ENCODE data around the gene ELFN1.

ELFN1 gene

DNA sequence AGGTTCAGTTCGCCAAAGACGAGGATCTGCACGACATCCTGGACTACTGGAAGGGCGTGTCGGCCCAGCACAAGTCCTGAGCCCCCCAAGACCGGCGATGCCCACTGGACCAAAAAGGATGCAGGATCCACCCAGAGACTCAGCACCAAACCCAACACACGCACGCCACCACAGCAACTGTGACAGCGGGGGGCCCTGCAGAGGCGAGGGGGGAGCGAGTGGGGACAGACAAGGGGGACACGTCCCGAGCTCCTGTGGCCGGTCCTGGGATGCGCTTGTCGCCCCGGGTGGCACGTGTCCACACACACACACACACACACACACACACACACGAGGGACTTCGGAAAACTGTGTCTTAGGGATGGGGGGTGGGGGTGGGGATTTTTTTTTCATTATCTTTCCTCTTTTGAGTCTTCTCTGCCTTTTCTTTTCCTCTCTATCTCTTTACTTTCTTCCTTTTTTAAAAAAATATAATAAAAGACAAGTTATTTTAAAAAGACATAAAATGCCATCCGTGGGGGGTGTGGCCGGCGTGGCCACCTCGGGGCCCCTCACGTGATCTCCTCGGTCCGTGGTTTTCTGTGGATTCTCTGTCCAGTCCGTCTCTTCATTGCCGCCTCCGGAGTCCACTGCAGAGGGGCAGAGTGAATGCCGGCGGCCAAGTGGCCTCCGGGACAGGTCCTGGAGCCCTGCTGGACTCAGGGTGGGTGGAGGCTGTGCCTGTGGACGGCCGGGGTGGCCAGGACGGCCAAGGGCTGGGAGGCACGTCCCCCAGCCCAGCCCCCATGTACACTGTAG, 77.1 kb downstream of the ELFN1 start:
- intact Hi-C loops (cut with DNase I) = no loop called here
- DNase-seq = peak in 1 of 10 donors; percentile 59

DNA sequence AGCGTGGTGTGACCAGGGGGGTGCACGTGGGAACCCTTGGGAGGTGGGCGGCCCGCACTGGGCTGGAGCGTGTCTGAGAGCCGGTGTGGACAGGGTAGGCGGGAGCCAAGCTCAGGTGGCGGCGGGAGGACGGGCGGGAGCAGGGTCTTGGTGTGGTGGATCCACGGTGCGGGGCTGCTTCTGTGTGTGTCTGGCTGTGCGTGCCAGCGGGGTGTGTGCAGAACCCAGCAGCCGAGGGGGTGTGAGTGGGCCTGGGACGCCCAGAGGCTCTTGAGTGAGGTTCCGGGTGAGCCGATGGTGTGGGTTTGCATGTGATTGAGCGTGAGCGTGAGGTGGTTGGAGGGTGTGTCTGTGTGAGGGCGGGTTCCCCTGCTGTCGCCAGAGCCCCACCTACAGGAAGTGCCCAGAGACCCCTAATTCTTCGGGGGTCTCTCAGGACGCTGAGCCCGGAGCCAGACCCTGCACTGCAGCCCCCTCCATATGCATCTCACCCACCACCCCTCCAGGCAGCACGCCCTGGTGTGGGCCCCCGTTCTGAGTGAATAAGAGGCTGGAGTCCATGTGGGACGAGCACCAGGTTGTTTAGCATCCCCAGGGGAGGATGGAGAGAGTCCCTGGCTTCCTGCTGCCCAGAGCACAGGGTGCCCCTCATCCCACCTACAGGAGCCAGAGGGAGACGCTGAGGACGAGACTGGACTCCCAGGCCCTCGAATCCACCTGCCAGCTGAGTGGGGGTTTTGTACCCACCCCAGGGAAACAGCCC, 78.2 kb downstream of the ELFN1 start:
- intact Hi-C loops (cut with DNase I) = no loop called here
- DNase-seq = no peak

DNA sequence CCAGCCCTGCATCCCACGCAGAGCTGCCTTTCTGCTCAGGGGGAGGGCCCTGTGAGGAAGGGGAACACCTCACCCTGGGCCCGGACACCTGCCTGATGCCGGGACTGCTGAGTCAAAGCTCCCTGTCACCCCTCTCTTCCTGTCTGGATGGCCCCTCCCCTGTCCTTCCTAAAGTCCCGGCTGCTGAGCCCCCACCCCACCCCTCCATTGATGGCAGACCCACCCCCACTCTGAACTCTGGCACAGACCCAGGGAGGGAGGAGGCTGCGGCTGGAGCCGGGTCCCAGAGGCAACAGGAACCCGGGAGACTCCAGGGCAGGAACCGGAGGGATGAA, 78.7 kb downstream of the ELFN1 start:
- intact Hi-C loops (cut with DNase I) = no loop called here

DNA sequence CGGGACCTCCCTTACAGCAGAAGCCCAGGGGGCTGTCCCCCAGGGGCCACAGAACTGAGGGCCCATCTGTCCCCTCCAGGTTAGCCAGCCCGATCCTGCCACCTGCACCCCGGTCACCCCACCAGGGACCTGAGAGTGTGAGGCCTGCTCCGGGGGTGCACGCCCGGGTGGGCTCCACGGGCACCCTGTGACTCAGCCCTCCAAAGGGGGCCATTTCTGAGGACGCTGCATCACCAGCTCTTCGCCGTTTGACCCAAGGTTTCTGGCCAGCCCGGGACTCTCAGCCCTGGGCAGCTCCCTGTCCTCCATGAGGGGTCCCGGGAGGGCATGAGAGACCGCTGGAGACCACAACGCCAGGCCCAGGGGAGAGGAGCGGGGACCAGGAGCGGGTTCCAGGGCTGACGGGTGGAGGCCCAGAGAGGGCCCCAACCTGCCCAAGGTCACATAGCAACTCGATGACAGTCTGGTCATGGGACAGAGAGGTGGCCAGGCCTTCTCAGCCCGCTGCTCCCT, 79.3 kb downstream of the ELFN1 start:
- DNase-seq = peak in 3 of 10 donors; percentile 64 to 79 (median 75)
- intact Hi-C loops (cut with DNase I) = no loop called here

More for the DNA sequence above, 78.7 kb downstream of the ELFN1 start:
- DNase-seq = peak in 2 of 10 donors; percentile 35 to 76

DNA sequence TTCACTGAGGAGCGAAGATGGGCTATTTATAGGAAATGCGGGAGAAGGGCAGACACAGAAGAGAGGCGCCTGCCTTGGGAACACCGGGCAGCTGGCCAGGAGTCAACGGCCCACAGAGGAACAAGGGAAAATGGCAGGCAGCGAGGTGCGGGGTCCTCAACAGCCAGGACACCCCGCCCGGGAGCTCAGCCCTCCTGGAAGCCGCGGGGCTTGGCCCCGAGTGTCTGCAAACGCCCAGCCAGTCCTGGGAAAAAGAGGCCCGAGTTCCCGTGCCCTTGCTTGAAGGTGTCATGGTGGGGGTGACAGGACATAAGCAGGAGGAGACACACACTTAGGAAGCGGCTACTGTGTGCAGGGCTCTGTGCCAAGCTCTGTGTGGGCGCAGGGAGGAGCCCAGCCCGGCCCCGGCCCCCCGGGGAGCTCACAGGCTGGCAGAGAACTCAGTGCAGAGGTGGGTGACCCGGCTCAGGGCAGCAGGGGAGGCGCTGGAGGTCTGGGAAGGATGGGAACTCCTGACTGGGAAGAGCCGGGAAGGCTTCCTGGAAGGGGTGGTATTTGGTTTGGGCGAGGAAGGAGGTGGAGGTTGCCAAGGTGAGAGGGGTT, 79.9 kb downstream of the ELFN1 start:
- peak in 3 of 10 donors; percentile 64 to 76 (median 74) for DNase-seq

DNA sequence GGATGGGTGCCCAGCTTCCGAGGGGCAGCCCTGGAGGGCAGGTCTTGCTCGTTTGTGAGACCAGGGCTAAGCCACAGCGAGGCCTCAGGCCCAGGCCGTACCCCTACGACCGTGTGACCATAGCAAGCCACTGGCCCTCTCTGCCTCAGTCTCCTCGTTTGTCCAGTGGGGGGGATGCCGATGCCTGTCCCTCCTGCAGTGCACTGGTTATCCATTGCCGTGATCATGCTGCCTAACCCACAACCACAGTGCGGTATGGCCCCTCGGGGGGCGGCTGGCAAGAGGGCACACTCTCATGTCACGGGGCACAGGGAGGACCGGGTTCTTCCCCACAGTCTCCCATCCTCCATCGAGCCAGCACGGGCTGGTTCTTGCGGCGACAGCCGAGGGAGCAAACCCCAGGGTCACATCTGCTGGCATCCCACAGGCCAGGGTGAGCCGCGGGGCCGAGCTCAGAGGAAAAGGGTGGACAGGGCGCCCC, 80.5 kb downstream of the ELFN1 start:
- intact Hi-C loops (cut with DNase I) = no loop called here
- peak in 4 of 10 donors; percentile 22 to 78 (median 70) for DNase-seq

More for the DNA sequence above, 79.9 kb downstream of the ELFN1 start:
- intact Hi-C loops (cut with DNase I) = no loop called here

DNA sequence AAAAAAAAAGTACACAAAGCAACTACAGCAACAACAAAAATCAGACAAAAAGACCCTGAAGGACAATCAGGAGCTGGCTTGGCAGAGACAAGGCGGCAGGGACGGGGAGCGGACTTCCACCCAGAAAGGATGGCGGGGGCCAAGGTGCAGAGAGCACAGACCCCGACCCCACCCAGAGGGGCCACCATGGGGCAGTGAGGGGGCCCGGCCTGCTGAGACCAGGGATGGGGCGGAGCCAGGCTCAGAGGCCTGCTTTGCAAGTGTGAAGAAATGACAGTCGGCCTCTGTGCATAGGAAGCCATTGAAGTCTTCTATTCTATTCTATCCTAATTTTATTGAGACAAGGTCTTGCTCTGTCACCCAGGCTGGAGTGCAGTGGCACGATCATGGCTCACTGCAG, 82.0 kb downstream of the ELFN1 start:
- DNase-seq = peak in 4 of 10 donors; percentile 20 to 73 (median 58)
- intact Hi-C loops (cut with DNase I) = no loop called here

DNA sequence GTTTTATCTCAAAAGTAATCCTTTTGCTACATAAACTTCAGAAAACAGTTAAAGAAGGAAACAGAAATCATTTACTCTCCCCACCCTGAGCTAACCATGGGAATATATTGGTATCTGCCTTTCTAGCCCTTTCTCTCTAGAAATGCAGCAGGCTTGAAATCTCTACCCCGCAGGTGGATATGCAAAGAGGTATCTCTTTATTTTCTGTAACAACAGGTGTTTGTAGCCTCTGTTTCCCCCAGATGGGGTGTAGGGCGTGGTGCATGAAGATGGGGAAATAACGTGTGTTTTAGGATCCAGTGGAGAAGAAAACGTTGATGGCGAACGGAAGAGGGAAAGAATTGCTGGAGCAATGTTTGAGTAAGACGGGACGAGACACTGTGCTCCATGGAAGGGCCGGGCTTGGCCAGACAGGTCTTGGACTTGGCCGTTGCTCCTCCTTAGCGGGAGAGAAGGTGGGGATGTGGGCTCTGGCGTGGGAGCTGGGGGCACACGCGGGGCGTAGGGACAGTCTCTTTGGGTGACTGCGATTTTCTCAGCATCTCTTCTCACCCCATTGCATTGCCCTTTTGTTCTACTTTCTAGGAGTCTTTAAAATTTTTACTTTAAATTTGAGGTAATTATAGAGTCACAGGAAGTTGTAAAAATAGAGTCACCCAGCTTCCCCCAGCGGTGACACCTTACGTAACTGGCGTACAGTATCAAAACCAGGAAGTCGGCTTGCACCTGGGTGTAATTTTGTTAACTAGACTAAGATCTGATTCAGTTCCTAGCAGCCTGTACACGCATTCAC, 82.9 kb downstream of the ELFN1 start:
- DNase-seq = peak in 2 of 10 donors; percentile 28 to 32
- intact Hi-C loops (cut with DNase I) = no loop called here

DNA sequence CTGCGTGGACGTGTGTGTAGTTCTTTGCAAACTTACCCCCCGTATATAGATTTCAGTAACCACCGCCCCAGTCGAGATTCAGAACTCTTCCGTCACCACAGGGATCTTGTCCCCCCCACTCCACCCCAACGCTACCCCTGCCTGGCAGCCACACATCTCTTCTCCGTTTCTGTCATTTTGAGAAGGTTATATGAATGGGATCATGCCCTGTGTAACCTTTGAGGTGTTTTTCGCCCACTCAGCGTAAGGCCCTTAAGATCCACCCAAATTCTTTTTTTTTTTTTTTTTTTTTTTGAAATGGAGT, 83.4 kb downstream of the ELFN1 start:
- intact Hi-C loops (cut with DNase I) = no loop called here
- DNase-seq = no peak

DNA sequence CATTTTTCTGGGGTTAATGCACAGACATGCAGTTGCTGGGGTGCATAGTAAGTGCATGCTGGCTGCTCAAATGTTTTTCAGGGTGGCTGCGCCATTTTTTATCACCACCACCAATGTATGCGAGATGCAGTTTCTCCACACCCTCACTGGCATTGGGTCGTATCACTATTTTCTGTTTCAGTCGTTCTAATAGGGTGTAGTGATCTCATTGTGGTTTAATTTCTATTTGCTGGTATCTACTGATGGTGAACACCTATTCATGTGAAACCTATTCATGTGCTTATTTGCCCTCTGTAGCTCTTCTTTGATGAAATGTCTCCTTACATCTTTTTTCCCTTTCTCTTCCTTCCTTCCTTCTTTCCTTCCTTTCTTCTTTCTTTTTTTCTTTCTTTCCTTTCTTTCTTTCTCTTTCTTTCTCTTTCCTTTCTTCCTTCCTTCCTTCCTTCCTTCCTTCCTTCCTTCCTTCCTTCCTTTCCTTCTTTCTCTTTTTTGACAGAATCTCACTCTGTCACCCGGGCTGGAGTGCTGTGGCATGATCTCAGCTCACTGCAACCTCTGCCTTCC, 84.3 kb downstream of the ELFN1 start:
- intact Hi-C loops (cut with DNase I) = no loop called here
- peak in 2 of 10 donors; percentile 2 to 16 for DNase-seq

DNA sequence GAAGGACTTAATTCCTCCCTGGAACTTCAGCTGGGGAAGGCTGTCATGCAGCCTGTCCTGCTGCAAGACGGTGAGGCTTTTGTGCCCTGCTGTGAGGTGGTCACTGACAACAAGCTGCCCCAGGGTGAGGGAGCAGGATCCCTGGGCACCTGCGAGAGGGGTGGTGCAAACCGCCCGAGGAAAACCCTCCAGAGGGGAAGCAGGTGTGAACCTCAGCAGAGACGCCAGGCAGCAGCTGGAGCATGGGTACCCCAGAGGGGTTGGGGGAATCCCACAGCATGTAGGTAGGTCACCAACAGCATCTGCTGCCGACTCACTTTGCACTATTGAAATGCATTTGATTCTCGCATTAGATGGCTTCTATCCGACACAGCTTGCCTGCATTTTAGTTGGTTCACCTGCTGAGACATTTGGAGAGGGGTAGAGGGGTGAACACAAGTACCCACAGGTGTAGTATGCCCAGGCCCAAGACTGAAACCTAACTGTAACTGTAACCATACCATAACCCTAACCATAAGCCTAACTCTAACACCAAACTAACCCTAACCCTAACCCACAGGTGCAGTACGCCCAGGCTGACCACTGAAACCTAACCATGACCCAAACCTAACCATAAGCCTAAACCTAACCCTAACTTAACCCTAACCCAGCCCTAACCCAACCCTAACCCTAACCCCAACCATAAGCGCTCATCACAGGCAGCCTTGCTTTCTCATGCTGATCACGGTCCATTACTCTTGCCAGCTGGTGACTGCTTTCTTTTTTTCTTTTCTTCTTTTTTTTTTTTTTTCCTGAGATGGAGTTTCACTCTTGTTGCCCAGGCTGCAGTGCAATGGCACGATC, 85.9 kb downstream of the ELFN1 start:
- peak in 3 of 10 donors; percentile 8 to 39 (median 16) for DNase-seq
- intact Hi-C loops (cut with DNase I) = no loop called here

DNA sequence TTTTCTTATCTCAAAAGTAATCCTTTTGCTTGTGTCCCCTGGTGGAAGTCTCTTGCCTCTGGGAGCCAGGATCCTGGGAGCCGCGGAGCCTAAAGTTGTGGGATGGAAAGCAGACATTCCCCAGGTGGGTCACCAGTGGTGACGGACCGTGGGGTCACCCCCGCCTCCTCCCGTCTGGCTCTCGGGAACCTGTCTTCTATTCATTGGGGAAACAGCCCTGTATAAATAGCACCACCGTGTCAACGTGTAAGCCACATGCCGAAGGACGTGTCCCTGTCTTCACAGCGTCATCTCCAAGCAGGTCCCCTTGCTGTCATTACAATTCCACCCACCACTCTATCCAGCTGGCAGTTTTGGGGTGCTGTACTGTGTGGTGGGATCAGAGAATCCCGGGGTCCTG, 87.5 kb downstream of the ELFN1 start:
- intact Hi-C loops (cut with DNase I) = no loop called here
- DNase-seq = peak in 2 of 10 donors; percentile 13 to 66

DNA sequence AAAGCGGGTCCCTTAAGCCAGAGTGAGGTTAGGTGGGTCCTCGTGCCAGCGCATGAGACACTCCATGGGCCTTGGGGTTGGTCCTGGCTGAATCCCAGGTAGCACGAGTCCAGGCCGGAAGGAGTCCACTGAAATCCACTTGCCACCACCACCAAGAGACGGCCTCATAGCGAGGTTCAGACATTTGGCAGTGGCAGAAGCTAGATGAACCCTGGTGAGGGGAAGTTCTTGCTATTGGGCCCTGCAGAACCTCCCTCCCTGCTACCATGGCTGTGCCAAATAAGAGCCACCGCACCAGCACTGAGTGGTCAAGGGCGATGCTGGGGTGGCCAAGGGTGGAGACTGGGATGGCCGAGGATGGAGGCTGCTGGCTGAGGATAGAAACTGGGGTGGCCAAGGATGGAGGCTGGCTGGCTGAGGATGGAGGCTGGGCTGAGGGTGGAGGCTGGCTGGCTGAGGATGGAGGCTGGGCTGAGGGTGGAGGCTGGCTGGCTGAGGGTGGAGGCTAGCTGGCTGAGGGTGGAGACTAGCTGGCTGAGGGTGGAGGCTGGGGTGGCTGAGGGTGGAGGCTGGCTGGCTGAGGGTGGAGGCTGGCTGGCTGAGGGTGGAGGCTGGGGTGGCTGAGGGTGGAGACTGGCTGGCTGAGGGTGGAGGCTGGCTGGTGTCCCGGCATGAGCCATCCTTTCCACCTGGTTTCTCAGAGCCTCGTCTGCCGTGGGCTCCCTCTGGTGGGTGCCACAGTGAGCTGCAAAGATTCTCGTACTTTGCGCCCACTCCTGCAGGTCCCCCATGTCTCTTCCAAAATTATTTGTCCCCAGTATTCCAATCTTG, 88.2 kb downstream of the ELFN1 start:
- intact Hi-C loops (cut with DNase I) = no loop called here
- DNase-seq = peak in 2 of 10 donors; percentile 75 to 81

DNA sequence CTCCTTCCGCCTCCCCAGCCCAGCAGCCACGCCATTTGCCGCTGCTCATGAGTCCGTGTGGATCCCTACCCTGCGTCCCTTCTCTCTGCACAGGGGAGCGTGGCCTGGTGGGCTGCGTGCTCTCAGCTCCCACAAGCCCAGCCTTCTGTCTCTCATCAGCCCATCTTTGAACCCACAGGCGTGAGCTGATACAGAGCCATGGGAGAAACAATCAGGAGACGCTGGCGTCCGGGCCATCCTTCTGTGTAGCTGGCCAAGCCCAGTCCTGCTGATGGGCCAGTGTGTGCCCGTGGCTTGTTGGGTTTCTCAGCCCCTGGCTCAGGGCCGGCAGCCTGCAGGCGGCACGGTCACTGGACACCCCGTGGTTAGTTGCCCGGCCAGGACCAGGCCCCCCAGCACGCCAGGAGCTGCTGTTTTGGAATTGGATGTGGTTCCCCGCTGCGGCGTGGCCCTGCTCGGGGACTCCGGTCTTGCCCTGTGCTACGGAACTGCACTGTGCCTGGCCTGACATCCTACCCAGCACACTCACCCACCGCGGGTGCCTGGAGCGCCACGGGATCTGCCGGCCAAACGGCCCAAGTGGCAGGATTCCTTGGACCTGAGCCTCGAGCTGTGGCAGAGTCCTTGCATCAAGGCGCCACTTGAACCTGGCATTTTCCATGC, 88.9 kb downstream of the ELFN1 start:
- intact Hi-C loops (cut with DNase I) = no loop called here
- peak in 1 of 10 donors; percentile 84 for DNase-seq

DNA sequence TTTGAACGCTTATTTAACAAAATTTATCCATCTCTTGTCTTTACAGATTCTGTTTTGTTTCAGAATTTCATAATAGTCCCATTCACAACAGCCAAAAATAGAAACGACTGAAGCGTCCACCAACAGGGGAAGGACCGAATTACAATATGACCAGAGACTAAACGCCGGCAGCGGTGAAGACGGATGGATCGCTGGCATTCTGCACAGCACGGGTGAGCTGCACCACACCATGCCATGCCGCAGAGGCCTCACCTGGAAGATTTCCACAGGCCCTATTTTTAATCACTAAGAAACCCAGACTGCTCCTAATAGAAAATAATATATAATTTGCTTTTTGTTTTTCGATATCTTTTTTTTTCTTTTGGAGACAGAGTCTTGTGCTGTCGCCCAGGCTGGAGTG, 91.0 kb downstream of the ELFN1 start:
- peak in 2 of 10 donors; percentile 54 to 67 for DNase-seq

DNA sequence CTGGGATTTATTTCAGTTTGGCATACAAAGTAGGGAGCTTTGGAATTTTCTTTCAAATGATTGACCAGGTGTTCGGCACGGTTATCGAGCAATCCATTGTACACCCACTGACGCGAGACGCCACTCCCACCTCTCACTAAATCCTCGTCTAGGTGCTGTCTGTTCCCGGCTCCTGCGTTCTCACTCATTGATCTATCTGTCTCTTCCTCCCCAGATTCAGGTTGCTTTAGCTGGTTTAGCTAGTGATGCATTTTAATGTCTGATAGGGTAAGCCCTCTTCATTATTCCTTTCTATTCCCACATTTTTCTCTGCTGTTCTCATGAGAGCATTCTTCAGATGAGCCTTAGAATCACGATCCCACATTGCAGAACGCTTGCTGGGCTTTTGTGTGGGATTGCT, 91.7 kb downstream of the ELFN1 start:
- peak in 1 of 10 donors; percentile 30 for DNase-seq
- intact Hi-C loops (cut with DNase I) = no loop called here

More for the DNA sequence above, 91.0 kb downstream of the ELFN1 start:
- intact Hi-C loops (cut with DNase I) = no loop called here

DNA sequence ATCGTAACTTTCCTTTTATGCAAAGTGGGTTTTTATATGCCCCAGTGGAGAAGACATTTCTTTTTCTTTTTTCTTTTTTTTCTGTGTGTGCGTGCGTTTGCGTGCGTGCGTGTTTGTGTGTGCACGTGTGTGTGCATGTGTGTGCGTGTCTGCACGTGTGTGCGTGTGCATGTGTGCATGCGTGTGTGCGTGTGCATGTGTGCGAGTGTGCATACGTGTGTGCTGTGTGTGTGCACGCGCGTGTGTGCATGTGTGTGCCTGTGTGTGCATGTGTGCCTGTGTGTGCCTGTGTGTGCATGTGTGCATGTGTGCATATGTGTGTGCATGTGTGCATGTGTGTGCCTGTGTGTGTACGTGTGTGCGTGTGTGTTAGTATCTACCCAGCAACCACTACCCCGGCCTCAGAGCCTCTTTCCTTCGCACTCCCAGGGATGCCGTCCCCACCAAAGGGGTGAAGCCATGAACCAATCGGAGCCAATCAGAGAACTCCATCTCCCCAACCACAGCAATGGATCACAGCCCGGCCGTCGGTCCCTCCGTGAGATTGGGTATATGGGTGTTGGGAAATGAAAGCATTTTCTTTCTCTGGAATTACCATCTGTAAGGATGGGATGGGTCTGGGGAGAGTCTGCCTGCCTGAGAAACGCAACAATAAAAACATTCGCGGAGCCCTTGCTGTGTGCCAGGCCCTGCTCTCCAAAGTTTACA, 92.3 kb downstream of the ELFN1 start:
- intact Hi-C loops (cut with DNase I) = no loop called here
- peak in 2 of 10 donors; percentile 15 to 43 for DNase-seq

Measured in posterior cingulate gyrus (tissue), 11 donors.